GM12875 (cell line): ENCODE results near the gene GAB1.

Source experiments
- H3K4me3 ChIP-seq: one replicate; pipeline ENCODE4 v1.5.1; 2011; ENCODE audit warnings: low read depth, low read length, control low read depth
- TF ChIP-seq, protein P1 (sequence below): IDR thresholded peaks from 2 replicates; pipeline ENCODE4 v1.5.1; 2011; ENCODE audit warnings: low read depth, mild to moderate bottlenecking, control low read depth, inconsistent platforms, low read length, moderate library complexity, borderline replicate concordance; ENCODE audit not compliant: insufficient read depth

Gene GAB1

DNA sequence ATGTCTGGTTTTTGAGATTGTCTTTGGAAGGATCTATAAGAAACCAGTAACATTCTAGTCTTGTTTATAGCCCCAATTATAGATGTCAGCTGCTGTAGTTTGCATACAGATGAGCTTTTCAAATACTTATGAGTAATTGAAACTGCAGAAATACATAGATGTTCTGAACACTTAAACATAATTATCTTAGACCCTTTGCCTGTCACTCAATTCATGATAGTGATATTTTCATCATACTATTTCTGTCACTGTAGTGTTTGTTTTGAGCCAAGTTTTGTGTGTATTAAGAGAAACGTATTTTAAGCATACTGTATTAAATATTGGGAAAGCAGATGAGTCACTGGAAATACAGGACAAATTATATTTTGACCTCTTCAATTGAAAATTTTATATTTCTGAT, 107.1 kb downstream of the GAB1 start:
- no peak overlapping the region for H3K4me3 ChIP-seq
- TF ChIP-seq, protein P1, sequence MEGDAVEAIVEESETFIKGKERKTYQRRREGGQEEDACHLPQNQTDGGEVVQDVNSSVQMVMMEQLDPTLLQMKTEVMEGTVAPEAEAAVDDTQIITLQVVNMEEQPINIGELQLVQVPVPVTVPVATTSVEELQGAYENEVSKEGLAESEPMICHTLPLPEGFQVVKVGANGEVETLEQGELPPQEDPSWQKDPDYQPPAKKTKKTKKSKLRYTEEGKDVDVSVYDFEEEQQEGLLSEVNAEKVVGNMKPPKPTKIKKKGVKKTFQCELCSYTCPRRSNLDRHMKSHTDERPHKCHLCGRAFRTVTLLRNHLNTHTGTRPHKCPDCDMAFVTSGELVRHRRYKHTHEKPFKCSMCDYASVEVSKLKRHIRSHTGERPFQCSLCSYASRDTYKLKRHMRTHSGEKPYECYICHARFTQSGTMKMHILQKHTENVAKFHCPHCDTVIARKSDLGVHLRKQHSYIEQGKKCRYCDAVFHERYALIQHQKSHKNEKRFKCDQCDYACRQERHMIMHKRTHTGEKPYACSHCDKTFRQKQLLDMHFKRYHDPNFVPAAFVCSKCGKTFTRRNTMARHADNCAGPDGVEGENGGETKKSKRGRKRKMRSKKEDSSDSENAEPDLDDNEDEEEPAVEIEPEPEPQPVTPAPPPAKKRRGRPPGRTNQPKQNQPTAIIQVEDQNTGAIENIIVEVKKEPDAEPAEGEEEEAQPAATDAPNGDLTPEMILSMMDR: no peak

DNA sequence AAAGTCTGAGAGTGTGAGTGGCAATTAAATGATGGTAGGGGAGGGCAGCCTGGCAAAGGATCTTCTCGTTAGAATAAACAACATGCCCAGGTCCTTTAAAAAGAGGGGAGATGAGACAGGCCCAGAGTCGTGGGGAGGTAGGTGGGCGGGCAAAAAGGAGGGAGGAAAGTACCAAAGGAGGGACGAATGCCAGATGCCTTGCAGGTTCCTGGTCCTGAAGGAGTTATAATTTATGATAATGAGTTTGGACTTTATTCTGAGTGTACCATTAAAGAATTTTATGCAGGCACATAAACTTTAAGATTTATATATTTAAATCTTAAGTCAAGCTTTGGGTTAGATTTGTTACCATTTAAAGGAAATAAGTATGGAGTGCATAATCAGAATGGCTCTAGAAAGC, 114.5 kb downstream of the GAB1 start:
- TF ChIP-seq, protein P1: no peak
- H3K4me3 ChIP-seq: no peak overlapping the region

DNA sequence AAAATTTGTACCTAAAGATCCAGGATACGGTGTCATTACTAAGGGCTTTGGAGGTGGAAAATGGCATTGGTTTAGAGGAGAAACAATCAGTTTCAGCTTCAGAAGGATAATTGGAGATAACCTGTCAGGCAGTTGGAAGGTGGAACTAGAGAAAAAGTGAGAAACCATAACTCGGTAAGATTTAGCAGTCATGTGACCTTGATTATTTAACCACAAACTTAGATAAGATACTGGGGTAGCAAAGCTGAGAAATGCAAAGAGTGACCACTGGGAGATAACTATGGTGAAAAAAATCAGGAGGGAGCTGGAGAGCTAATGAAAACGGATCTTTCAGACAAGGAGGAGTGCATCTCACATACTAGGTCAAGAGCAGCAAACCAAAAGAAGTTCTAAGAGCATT, 118.5 kb downstream of the GAB1 start:
- TF ChIP-seq, protein P1: no peak
- H3K4me3 ChIP-seq: no peak overlapping the region

DNA sequence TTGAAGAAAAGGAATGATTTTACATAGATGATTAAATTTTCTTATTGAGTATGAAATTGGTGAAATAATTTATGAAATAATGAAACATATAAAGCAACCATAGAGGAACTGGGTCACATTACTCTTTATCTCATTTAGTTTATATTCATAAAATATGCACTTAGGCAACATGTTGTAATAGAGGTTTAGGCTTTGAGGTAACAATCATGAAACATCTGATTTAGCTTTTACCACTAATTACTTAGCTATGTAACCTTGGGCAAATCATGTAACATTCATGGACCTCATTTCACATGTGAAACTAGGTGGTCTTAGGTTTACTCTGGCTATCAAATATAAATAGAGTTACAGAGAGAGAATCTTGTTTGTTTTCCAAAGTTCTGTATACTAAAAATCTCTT, 122.3 kb downstream of the GAB1 start:
- no peak overlapping the region for H3K4me3 ChIP-seq
- TF ChIP-seq, protein P1: no peak

DNA sequence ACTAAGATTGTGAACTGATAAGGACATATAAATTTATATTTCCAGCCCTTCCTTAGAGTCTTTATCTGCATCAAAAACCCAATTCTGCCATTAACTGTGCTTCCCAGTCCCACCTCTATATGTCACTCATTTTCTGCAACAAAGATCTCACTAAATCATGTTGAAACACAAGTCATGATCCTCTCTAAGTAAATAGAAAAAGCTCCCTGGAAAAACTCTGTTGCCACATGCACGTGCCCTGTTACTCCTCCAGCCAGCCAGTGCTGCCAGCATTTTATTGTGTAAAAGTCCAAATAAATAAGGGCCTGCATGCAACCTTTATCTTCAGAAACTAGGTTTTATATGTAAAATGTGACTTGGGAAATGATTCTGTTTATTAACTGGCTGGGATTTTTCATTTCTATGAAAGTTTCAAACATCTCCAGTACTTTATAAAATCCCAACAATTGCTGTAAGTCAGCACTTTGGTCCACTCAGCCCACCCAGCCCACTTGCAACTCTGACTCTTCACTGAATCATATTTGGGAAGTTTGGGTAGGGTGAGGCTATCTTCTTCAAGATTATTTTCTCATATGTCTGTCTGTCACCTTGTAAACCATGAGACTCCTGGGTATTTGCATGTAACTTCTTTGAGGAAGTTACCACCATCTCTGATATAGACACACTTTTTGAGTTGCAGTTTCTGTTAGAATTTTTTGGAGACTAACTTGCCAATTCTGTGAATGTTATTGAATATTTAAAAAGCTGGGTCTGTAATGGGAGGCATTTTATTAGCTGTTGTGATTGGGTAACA, 136.9 kb downstream of the GAB1 start:
- H3K4me3 ChIP-seq: no peak overlapping the region
- TF ChIP-seq, protein P1: no peak

DNA sequence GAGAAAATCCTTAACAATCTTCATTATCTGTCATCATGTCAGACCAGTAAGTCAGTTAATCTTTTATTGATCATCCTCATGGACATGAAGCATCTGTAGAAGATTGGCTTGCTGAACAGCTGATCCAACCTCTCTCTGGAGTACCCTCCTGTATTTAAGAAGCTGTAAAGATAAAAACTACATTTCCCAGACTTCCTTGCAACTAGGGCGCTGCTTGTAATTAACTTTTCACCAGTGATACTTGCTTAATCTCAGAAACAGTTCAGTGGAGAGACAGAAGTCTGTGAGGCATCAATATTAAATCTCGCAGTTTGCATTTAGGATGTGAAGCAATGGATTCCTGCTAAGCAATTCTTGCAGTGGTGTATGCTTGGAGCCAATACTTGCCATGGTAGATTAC, 140.8 kb downstream of the GAB1 start:
- no peak overlapping the region for H3K4me3 ChIP-seq
- TF ChIP-seq, protein P1: no peak

DNA sequence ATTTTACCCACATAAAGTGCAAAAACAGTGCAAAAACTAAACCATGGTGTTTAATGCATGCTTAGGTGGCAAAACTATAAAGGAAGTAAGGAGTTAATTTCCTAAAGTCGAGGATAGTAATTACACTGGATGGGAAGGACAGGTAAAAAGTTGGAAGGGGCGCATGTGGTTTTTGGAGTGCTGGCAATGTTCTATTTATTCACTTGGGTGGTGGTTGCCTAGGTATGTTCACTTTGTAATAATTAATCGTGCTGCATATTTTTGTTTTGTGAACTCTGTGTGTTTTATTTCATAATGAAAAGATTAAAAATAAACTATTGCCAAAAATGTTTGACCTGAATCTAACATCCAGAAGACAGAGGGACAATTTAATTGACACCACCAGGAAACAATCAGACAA, 144.7 kb downstream of the GAB1 start:
- H3K4me3 ChIP-seq: no peak overlapping the region
- TF ChIP-seq, protein P1: no peak
